ENCODE data around the gene TMEM62. TPM values are rescaled to one million over a fixed set of nuclear protein-coding genes. Genes with fewer than 3 reads are reported as not detected.

The TMEM62 gene
- total RNA-seq, 4 donors from 2014 or later = 15.8 to 49.2 (median 22.1) TPM

DNA sequence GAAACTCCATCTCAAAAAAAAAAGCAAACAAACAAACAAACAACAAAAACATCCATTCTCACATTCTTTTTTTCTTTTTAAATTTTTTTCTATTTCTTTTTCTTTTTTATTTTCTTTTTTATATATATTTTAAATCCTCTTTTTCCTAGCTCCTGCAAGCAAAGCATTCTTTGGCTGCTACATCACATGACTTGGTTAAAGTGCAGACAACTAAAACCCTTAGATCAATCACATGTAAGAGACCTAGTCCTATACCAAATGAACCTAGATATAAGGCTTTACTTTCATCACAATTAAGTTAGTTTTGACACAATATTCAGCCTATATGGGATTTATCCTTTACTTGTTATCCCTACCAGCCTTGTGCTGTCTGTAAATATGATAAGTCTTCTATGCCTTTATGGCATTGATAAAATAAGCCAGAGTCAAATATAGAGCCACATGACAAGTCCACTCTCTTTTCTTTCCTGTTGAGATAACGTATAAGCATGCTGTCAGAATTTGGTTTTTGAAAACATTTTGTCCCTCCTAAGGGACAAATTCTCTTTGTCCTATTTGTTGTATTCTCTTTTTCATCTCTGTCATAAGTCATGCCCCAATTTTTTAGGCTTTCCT, 38.9 kb upstream of the TMEM62 start:
- Histone ChIP-seq H3K4me3 (no peak overlapping the region), H3K4me1 (peaks cover 7 to 43% (median 12%) of the 10 kb centered on the region in 3 donors), H3K36me3 (peaks cover 0 to 22% (median 0%) of the 10 kb centered on the region in 3 donors), H3K27me3 (no peaks in the 10 kb centered on the region), H3K27ac (peak overlapping the region in 1 of 4 donors; percentile 49), H3K9me3 (no peaks in the 10 kb centered on the region)
- DNase-seq = no peak
- TF ChIP-seq POLR2A (IDR thresholded peaks at IDR 0.05) = no peak
- TF ChIP-seq, protein P1, sequence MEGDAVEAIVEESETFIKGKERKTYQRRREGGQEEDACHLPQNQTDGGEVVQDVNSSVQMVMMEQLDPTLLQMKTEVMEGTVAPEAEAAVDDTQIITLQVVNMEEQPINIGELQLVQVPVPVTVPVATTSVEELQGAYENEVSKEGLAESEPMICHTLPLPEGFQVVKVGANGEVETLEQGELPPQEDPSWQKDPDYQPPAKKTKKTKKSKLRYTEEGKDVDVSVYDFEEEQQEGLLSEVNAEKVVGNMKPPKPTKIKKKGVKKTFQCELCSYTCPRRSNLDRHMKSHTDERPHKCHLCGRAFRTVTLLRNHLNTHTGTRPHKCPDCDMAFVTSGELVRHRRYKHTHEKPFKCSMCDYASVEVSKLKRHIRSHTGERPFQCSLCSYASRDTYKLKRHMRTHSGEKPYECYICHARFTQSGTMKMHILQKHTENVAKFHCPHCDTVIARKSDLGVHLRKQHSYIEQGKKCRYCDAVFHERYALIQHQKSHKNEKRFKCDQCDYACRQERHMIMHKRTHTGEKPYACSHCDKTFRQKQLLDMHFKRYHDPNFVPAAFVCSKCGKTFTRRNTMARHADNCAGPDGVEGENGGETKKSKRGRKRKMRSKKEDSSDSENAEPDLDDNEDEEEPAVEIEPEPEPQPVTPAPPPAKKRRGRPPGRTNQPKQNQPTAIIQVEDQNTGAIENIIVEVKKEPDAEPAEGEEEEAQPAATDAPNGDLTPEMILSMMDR (IDR thresholded peaks at IDR 0.05) = no peak
- WGBS, 2 donors = 74 to 76% methylated on average over 1 of the region's 1 CpG
- intact Hi-C loops (cut with DNase I) = no loop called here

DNA sequence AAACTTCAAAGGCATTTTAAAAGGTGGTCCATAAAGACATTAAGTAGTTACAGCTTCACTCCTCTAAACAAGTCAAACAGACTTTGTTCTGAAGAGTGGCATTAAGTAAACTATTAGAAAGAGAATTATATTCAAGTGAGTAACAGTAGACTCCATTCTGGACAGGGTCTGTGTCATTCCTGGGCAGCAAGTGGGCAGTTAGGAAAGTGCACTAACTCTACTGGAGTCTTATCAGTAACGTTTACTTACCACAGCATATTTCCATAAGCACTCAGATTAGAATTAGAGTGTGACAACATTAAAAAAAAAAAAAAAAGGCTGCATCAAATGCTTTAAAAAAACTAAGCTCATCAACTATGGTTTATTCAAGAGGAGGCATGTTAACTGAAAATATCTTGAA, 38.1 kb upstream of the TMEM62 start:
- Histone ChIP-seq H3K27ac (peak overlapping the region in 1 of 4 donors; percentile 13), H3K27me3 (no peaks in the 10 kb centered on the region), H3K36me3 (peaks cover 0 to 29% (median 0%) of the 10 kb centered on the region in 3 donors), H3K4me1 (peaks cover 7 to 46% (median 12%) of the 10 kb centered on the region in 3 donors), H3K4me3 (no peak overlapping the region), H3K9me3 (no peaks in the 10 kb centered on the region)
- no peak for TF ChIP-seq POLR2A (IDR thresholded peaks at IDR 0.05)
- TF ChIP-seq, protein P1 (IDR thresholded peaks at IDR 0.05) = no peak
- intact Hi-C loops (cut with DNase I) = no loop called here
- no peak for DNase-seq
- 4 to 47% methylated on average over 1 of the region's 1 CpG for WGBS, 2 donors

DNA sequence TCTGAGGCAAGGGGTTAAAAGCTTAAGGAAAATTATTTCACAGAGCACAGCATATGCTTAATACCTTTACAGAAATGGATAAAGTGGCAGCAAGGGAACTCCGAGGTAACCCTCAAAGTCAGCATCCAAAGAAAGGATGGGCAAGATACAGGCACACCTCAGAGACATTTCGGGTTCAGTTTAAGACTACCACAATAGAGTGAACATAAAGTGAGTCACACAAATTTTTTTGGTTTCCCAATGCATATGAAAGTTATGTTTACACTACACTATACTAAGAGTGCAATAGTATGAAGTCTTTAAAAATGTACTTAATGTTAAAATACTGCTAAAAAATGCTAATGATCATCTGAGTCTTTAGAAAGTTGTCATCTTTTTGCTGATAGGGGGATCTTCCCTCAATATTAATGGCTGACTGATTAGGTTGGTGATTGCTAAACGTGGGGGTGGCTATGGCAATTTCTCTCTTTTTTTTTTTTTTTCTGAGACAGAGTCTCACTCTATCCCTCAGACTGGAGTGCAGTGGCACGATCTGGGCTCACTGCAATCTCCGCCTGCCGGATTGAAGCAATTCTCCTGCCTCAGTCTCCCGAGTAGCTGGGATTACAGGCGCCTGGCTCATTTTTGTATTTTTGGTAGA, 37.6 kb upstream of the TMEM62 start:
- no peak overlapping the region for H3K4me3 ChIP-seq
- peaks cover 7 to 52% (median 17%) of the 10 kb centered on the region in 3 donors for H3K4me1 ChIP-seq
- H3K36me3 ChIP-seq = peaks cover 0 to 33% (median 0%) of the 10 kb centered on the region in 3 donors
- no peaks in the 10 kb centered on the region for H3K9me3 ChIP-seq
- DNase-seq = no peak
- H3K27me3 ChIP-seq = no peaks in the 10 kb centered on the region
- no peak for TF ChIP-seq POLR2A (IDR thresholded peaks at IDR 0.05)
- TF ChIP-seq, protein P1 (IDR thresholded peaks at IDR 0.05) = no peak
- H3K27ac ChIP-seq = no peak overlapping the region
- whole genome bisulfite sequencing, 2 donors = 61 to 70% methylated on average over 7 to 8 of the region's 8 CpGs
- intact Hi-C loops (cut with DNase I) = no loop called here

DNA sequence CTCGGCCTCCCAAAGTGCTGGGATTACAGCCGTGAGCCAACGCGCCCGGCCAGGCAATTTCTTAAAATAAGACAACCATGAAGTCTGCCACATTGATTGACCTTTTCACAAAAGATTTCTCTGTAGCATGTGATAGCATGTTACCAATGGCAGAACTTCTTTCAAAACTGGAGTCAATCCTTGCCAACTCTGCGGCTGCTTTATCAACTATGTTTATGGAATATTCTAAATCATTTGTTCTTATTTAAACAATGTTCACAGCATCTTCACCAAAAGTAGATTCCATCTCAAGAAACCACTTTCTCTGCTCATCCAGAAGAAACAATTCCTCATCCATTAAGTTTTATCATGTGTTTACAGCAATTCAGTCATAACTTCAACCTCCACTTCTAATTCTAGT, 37.0 kb upstream of the TMEM62 start:
- Histone ChIP-seq H3K4me1 (peaks cover 7 to 58% (median 23%) of the 10 kb centered on the region in 3 donors), H3K27ac (no peak overlapping the region), H3K9me3 (no peaks in the 10 kb centered on the region), H3K36me3 (peaks cover 0 to 38% (median 0%) of the 10 kb centered on the region in 3 donors), H3K27me3 (no peaks in the 10 kb centered on the region), H3K4me3 (no peak overlapping the region)
- TF ChIP-seq POLR2A (IDR thresholded peaks at IDR 0.05) = no peak
- TF ChIP-seq, protein P1 (IDR thresholded peaks at IDR 0.05) = no peak
- 47 to 52% methylated on average over 5 to 6 of the region's 6 CpGs for WGBS, 2 donors
- DNase-seq = no peak
- intact Hi-C loops (cut with DNase I) = no loop called here

DNA sequence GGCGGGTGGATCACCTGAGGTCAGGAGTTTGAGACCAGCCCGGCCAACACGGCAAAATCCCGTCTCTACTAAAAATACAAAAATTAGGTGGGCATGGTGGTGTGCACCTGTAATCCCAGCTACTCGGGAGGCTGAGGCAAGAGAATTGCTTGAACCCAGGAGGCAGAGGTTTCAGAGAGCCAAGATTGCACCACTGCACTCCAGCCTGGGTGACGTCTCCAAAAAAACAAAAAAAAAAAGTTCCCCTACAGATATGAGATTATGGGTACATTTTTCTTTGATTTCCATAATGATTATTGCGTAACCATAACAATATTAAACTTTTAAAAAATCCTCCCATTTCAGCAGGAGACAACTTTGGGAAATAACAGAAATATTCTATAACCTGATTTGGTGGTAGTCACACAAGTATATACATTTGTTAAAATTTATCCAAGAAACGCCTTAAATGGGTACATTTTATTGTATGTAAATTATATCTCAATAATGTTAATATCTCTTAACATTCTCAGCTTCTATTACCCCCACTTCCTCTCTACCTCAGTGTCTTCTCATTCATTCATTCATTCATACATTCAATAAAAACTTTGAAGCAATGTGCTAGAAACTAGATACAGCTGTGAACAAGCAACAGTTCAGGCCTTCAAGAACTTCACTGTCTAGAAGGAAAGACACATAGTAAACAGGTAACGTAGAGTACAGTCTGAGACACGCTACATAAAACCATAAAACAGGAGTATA, 34.1 kb upstream of the TMEM62 start:
- TF ChIP-seq POLR2A (IDR thresholded peaks at IDR 0.05) = no peak
- TF ChIP-seq, protein P1 (IDR thresholded peaks at IDR 0.05) = no peak
- H3K36me3 ChIP-seq = peaks cover 0 to 33% (median 0%) of the 10 kb centered on the region in 3 donors
- H3K27me3 ChIP-seq = no peaks in the 10 kb centered on the region
- H3K4me1 ChIP-seq = peaks cover 13 to 76% (median 34%) of the 10 kb centered on the region in 3 donors
- intact Hi-C loops (cut with DNase I) = no loop called here
- H3K4me3 ChIP-seq = no peak overlapping the region
- WGBS, 2 donors = 95 to 96% methylated on average over 10 of the region's 10 CpGs
- H3K27ac ChIP-seq = no peak overlapping the region
- no peaks in the 10 kb centered on the region for H3K9me3 ChIP-seq
- DNase-seq = no peak
